Measurements from ENCODE around the gene WTIP. TPM values are rescaled to one million over a fixed set of nuclear protein-coding genes. Genes with fewer than 3 reads are reported as not detected.
A peak's percentile ranks its signal among the peaks of the same experiment; 100 is the strongest.

WTIP gene
- total RNA-seq, 1 experiment from 2014 or later: 4.7 TPM

DNA sequence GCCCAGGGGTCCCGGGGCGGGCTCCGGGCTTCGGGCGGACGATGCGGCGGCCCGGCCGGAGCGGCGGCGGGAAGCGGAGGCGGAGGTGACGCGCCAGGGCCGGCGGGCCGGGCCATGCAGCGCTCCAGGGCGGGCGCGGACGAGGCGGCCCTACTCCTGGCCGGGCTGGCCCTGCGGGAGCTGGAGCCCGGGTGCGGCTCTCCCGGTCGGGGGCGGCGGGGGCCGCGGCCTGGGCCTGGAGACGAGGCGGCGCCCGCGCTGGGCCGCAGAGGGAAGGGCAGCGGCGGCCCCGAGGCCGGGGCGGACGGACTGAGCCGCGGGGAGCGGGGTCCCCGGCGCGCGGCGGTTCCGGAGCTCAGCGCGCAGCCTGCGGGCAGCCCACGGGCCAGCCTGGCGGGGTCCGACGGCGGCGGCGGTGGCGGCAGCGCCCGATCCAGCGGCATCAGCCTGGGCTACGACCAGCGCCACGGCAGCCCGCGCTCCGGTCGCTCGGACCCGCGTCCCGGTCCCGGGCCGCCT is 362 bp downstream of the WTIP start:
- ChIA-PET POLR2A (ENCODE audit: low non-redundant PET) (interaction anchor here (0.6 kb wide), 1 partner anchor 32 kb away, joined by 4 read pairs; no protein-coding TSS in a partner anchor), CTCF (no interaction called here)
- peak overlapping the region; percentile 61 for H3K4me3 ChIP-seq (ENCODE audit: low read depth, low read length, poor library complexity, severe bottlenecking)
- TF ChIP-seq, protein P1, sequence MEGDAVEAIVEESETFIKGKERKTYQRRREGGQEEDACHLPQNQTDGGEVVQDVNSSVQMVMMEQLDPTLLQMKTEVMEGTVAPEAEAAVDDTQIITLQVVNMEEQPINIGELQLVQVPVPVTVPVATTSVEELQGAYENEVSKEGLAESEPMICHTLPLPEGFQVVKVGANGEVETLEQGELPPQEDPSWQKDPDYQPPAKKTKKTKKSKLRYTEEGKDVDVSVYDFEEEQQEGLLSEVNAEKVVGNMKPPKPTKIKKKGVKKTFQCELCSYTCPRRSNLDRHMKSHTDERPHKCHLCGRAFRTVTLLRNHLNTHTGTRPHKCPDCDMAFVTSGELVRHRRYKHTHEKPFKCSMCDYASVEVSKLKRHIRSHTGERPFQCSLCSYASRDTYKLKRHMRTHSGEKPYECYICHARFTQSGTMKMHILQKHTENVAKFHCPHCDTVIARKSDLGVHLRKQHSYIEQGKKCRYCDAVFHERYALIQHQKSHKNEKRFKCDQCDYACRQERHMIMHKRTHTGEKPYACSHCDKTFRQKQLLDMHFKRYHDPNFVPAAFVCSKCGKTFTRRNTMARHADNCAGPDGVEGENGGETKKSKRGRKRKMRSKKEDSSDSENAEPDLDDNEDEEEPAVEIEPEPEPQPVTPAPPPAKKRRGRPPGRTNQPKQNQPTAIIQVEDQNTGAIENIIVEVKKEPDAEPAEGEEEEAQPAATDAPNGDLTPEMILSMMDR (conservative IDR thresholded peaks at IDR 0.05; ENCODE audit: low read depth, low read length): no peak
- no peak for TF ChIP-seq EZH2 (IDR thresholded peaks at IDR 0.05; ENCODE audit: borderline replicate concordance, low read depth, low read length, poor library complexity, severe bottlenecking)
- BruUV-seq (replicated peaks): no TSS peak
- H3K4me1 ChIP-seq (ENCODE audit: insufficient read depth, low read length, poor library complexity, severe bottlenecking): no peaks in the 10 kb centered on the region
- DNase-seq (ENCODE audit: low spot score): no peak
- intact Hi-C loops (cut with micrococcal nuclease; ENCODE audit: unreplicated experiment): no loop called here
- H3K36me3 ChIP-seq (ENCODE audit: insufficient read depth, low read length, poor library complexity, severe bottlenecking): no peaks in the 10 kb centered on the region
- H3K27ac ChIP-seq (ENCODE audit: low read depth, low read length, poor library complexity, severe bottlenecking): no peak overlapping the region
- H3K9me3 ChIP-seq (ENCODE audit: low read depth, low read length, poor library complexity, severe bottlenecking): no peaks in the 10 kb centered on the region
- no peaks in the 10 kb centered on the region for H3K27me3 ChIP-seq (replicated peaks; ENCODE audit: insufficient read depth, low read depth, low read length, poor library complexity)

DNA sequence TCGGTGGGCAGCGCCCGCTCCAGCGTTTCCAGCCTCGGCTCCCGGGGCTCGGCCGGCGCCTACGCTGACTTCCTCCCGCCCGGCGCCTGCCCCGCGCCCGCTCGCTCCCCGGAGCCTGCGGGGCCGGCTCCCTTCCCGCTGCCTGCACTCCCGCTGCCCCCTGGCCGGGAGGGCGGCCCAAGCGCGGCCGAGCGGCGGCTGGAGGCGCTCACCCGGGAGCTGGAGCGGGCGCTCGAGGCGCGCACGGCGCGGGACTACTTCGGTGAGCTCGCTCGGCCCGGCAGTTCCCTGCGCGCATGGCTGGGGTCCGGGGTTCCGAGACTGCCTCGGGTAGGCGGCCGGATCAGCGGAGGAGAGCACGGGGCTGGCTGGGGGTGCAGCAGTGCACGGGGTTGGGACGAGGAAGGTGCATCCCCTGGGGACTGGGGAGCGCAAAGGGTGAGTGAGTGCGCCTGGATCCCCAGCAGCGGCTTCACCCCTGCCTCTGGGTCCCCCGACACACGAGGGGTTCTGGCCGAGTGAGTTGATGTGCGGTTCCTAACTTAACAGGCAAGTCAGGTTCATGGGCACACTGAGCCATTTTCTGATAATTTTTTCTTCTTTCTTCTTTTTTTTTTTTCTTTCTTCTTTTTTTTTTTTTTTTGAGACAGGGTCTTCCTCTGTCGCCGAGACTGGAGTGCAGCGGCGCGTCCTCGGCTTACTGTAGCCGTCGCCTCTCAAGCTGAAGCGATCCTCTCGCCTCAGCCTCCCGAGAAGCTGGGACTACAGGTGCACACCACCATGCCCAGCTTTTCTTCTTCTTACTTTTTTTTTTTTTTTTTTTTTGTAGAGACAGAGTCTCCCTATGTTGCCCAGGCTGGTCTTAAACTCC is 1.1 kb downstream of the WTIP start:
- Histone ChIP-seq H3K36me3 (ENCODE audit: insufficient read depth, low read length, poor library complexity, severe bottlenecking) (no peaks in the 10 kb centered on the region), H3K4me1 (ENCODE audit: insufficient read depth, low read length, poor library complexity, severe bottlenecking) (no peaks in the 10 kb centered on the region), H3K27me3 (replicated peaks; ENCODE audit: insufficient read depth, low read depth, low read length, poor library complexity) (no peaks in the 10 kb centered on the region), H3K27ac (ENCODE audit: low read depth, low read length, poor library complexity, severe bottlenecking) (no peak overlapping the region), H3K4me3 (ENCODE audit: low read depth, low read length, poor library complexity, severe bottlenecking) (peak overlapping the region; percentile 61), H3K9me3 (ENCODE audit: low read depth, low read length, poor library complexity, severe bottlenecking) (no peaks in the 10 kb centered on the region)
- ChIA-PET POLR2A (ENCODE audit: low non-redundant PET) (no interaction called here), CTCF (interaction anchor here (0.6 kb wide), 1 partner anchor 12 kb away, joined by 3 read pairs; no protein-coding TSS in a partner anchor)
- BruUV-seq (replicated peaks): no TSS peak
- TF ChIP-seq EZH2 (IDR thresholded peaks at IDR 0.05; ENCODE audit: borderline replicate concordance, low read depth, low read length, poor library complexity, severe bottlenecking): no peak
- TF ChIP-seq, protein P1 (conservative IDR thresholded peaks at IDR 0.05; ENCODE audit: low read depth, low read length): no peak
- DNase-seq (ENCODE audit: low spot score): peak; percentile 47
- intact Hi-C loops (cut with micrococcal nuclease; ENCODE audit: unreplicated experiment): no loop called here

DNA sequence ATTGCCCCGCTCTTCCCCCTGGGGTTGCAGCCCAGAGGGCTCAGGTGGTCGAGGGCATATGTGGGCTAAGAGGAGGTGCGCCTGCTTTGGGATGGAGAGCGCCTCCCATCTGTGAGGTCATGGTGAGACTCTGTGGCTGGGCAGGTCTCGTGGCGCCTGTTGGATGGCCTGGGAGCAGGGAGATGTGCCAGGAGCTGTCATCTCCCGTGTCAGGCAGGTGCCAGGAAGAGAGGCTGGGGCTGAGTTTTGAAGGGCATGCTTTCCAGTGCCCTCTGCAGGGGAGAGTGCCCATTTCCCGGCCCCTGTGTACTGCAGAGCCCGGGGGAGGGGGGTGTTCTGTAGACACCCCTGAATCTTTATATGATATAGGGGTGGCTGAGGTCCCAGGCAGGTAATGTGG is 2.8 kb downstream of the WTIP start:
- H3K9me3 ChIP-seq (ENCODE audit: low read depth, low read length, poor library complexity, severe bottlenecking): no peaks in the 10 kb centered on the region
- BruUV-seq (replicated peaks): no TSS peak
- H3K4me1 ChIP-seq (ENCODE audit: insufficient read depth, low read length, poor library complexity, severe bottlenecking): no peaks in the 10 kb centered on the region
- ChIA-PET POLR2A (ENCODE audit: low non-redundant PET) (no interaction called here), CTCF (interaction anchor here (0.6 kb wide), 1 partner anchor 20 kb away, joined by 7 read pairs; no protein-coding TSS in a partner anchor)
- no peak overlapping the region for H3K27ac ChIP-seq (ENCODE audit: low read depth, low read length, poor library complexity, severe bottlenecking)
- H3K4me3 ChIP-seq (ENCODE audit: low read depth, low read length, poor library complexity, severe bottlenecking): no peak overlapping the region
- H3K27me3 ChIP-seq (replicated peaks; ENCODE audit: insufficient read depth, low read depth, low read length, poor library complexity): no peaks in the 10 kb centered on the region
- intact Hi-C loops (cut with micrococcal nuclease; ENCODE audit: unreplicated experiment): no loop called here
- no peak for DNase-seq (ENCODE audit: low spot score)
- H3K36me3 ChIP-seq (ENCODE audit: insufficient read depth, low read length, poor library complexity, severe bottlenecking): no peaks in the 10 kb centered on the region
- no peak for TF ChIP-seq EZH2 (IDR thresholded peaks at IDR 0.05; ENCODE audit: borderline replicate concordance, low read depth, low read length, poor library complexity, severe bottlenecking)
- TF ChIP-seq, protein P1 (conservative IDR thresholded peaks at IDR 0.05; ENCODE audit: low read depth, low read length): no peak

All from A673 (cell line).